Peyer's patch (tissue), 4 donors: ENCODE measurements around the gene PPP1R3C. TPM values are rescaled to one million over a fixed set of nuclear protein-coding genes. Genes with fewer than 3 reads are reported as not detected.

Experiments used
- DNase-seq, 3 donors: peaks; one replicate each; pipeline ENCODE4 v3.0.0-alpha.2; 2017 to 2019
- H3K27ac ChIP-seq, 4 donors: fragments of 200-600 bp; sonication (generic); one replicate each; pipeline ENCODE4 v1.5.1; 2016 to 2019
- H3K27me3 ChIP-seq, 2 donors: fragments of 200-600 bp; sonication (generic); one replicate each; pipeline ENCODE4 v1.5.1; 2019
- H3K36me3 ChIP-seq, 3 donors: fragments of 200-600 bp; sonication (generic); one replicate each; pipeline ENCODE4 v1.5.1; 2016 to 2019
- H3K4me1 ChIP-seq, 4 donors: fragments of 200-600 bp; sonication (generic); one replicate each; pipeline ENCODE4 v1.5.1; 2016 to 2019
- H3K4me3 ChIP-seq, 4 donors: fragments of 200-600 bp; sonication (generic); 1 replicate in 3 of 4; 2 replicates in 1 of 4; pipeline ENCODE4 v1.5.1; 2016 to 2019; ENCODE audit warnings: mild to moderate bottlenecking in 1 of 4
- H3K9me3 ChIP-seq, 4 donors: fragments of 200-600 bp; sonication (generic); one replicate each; pipeline ENCODE4 v1.5.1; 2016 to 2019; ENCODE audit warnings: mild to moderate bottlenecking in 1 of 4
- POLR2A ChIP-seq, 2 donors: fragments of 450-650 bp; IDR thresholded peaks; one replicate each; pipeline ENCODE4 v1.5.1; 2017; ENCODE audit warnings: antibody characterized with exemption in 2 of 2, mild to moderate bottlenecking in 2 of 2, moderate library complexity in 2 of 2
- total RNA-seq, 4 donors: library from RNA; depleted of rRNA; stranded (reverse); fragments of >200 nt; gene quantifications; one replicate each; pipeline ENCODE4 v1.1.0, GENCODE V29; 2016
- TF ChIP-seq, protein P1 (sequence below), 6 experiments: fragments of 450-650 bp in 4 of 6; fragments of 200-600 bp in 2 of 6; sonication (generic) in 1 of 6; IDR thresholded peaks; one replicate each; pipeline ENCODE4 v1.5.1; 2017 to 2019; ENCODE audit warnings: antibody characterized with exemption in 6 of 6, mild to moderate bottlenecking in 3 of 6, moderate library complexity in 1 of 6

PPP1R3C gene
- total RNA-seq, 4 donors from 2014 or later = 1.1 to 4.1 (median 1.6) TPM

DNA sequence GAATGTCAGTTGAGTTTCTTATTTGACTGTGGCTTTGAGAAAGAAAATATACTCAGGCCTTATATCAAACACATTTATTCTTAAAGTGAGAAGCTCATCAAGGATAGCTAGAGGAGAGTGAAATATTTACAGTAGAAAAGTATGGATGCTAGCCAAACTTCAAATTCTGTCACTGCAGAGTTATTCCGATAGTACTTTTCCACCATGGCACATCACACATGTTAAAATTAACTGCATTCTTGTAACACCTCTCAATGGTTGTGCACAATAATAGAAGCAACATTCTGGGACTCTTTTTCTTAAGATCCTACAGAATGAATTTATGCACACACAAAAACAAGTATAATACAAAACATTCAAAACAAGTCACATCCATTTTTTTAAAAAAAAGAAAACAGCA lies 4.5 kb downstream of the PPP1R3C start:
- Histone ChIP-seq H3K4me1 (peaks cover 0 to 8% (median 0%) of the 10 kb centered on the region in 4 donors), H3K27me3 (no peaks in the 10 kb centered on the region), H3K27ac (no peak overlapping the region), H3K36me3 (no peaks in the 10 kb centered on the region), H3K9me3 (no peaks in the 10 kb centered on the region), H3K4me3 (no peak overlapping the region)
- DNase-seq = no peak
- TF ChIP-seq, protein P1, sequence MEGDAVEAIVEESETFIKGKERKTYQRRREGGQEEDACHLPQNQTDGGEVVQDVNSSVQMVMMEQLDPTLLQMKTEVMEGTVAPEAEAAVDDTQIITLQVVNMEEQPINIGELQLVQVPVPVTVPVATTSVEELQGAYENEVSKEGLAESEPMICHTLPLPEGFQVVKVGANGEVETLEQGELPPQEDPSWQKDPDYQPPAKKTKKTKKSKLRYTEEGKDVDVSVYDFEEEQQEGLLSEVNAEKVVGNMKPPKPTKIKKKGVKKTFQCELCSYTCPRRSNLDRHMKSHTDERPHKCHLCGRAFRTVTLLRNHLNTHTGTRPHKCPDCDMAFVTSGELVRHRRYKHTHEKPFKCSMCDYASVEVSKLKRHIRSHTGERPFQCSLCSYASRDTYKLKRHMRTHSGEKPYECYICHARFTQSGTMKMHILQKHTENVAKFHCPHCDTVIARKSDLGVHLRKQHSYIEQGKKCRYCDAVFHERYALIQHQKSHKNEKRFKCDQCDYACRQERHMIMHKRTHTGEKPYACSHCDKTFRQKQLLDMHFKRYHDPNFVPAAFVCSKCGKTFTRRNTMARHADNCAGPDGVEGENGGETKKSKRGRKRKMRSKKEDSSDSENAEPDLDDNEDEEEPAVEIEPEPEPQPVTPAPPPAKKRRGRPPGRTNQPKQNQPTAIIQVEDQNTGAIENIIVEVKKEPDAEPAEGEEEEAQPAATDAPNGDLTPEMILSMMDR (IDR thresholded peaks at IDR 0.05) = no peak
- no peak for TF ChIP-seq POLR2A (IDR thresholded peaks at IDR 0.05)

DNA sequence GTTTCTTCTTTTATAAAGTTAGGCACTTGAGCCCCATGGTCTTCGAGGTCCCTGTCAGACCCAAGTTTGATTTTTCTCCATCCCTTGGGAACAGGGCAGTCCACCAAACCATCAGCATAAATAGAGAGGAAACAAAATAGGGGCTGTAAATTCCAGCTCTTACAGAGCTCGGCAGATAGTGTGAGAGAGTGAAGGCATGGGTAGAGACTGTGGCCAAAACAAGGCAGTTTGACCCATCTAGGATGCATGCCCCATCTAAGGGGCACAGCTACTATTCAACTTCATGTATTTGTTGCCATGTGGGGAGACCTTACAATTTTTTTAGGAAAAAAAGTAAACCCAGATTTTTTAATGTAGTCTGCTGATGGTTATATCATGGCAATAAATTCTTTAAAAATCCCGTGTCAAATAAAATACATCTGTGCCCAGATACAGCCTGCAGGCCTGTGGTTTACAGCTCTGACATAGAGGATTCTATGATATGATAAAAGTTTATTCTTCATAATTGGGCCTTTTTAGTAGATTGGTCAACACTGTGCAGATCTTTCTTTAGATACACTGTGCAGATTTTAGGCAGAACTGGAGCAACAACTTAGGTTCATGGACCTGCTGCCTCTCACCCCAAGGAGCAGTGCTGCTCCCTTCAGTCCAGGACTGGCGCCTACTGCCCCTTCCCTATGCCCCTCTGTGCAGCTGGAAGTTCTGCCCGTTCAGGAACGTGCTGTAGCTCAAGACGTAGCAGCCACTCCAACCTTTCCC lies 5.3 kb downstream of the PPP1R3C start:
- Histone ChIP-seq H3K4me1 (no peaks in the 10 kb centered on the region), H3K27ac (no peak overlapping the region)

DNA sequence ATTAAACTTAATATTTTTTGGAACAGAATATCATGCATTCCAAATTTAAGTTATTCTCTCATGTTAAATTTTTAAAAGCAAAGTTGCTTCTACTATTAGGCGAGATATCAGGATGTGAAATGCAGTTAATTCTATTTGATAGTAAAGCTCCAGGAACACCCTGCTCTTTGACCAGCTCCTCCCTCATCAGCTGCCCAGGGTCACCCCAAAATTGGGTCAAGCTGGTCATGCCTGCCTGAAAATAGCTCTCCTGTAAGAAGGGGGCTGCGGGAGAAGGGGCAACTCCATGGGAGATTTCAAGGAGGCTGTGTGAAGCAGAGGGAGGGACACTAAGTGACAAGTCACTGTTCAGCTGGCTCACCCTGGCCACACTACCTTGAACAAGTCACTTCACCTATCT lies 5.9 kb downstream of the PPP1R3C start:
- Histone ChIP-seq H3K9me3 (no peaks in the 10 kb centered on the region), H3K4me1 (no peaks in the 10 kb centered on the region), H3K4me3 (no peak overlapping the region), H3K36me3 (no peaks in the 10 kb centered on the region), H3K27me3 (no peaks in the 10 kb centered on the region), H3K27ac (no peak overlapping the region)
- no peak for TF ChIP-seq POLR2A (IDR thresholded peaks at IDR 0.05)
- TF ChIP-seq, protein P1 (IDR thresholded peaks at IDR 0.05) = no peak
- DNase-seq = no peak

More for the DNA sequence above, 5.3 kb downstream of the PPP1R3C start:
- no peaks in the 10 kb centered on the region for H3K27me3 ChIP-seq
- no peaks in the 10 kb centered on the region for H3K36me3 ChIP-seq
- TF ChIP-seq, protein P1 (IDR thresholded peaks at IDR 0.05) = no peak
- TF ChIP-seq POLR2A (IDR thresholded peaks at IDR 0.05) = no peak
- no peak overlapping the region for H3K4me3 ChIP-seq
- no peak for DNase-seq
- H3K9me3 ChIP-seq = no peaks in the 10 kb centered on the region

DNA sequence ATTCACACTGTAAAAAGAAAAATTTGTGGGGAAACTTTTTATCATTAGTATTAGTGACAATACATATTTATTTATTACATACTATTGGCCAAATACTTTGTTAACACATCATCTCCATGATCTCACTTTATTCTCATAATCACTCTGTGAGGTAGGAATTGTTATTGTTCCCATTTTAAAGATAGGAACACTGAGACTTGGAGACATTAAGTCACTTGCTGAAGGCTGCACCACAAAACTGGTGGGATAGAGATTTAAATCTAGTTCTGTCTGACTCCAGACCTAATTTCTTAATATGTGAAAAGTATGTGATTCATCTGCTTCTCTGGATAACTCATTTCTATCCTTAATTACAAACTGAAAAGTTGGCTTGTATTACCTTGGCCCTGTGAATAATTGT lies 8.2 kb downstream of the PPP1R3C start:
- no peaks in the 10 kb centered on the region for H3K4me1 ChIP-seq
- no peak for DNase-seq
- no peak overlapping the region for H3K4me3 ChIP-seq
- H3K9me3 ChIP-seq = no peaks in the 10 kb centered on the region
- H3K27me3 ChIP-seq = no peaks in the 10 kb centered on the region
- no peak for TF ChIP-seq POLR2A (IDR thresholded peaks at IDR 0.05)
- TF ChIP-seq, protein P1 (IDR thresholded peaks at IDR 0.05) = no peak
- no peaks in the 10 kb centered on the region for H3K36me3 ChIP-seq
- H3K27ac ChIP-seq = no peak overlapping the region

DNA sequence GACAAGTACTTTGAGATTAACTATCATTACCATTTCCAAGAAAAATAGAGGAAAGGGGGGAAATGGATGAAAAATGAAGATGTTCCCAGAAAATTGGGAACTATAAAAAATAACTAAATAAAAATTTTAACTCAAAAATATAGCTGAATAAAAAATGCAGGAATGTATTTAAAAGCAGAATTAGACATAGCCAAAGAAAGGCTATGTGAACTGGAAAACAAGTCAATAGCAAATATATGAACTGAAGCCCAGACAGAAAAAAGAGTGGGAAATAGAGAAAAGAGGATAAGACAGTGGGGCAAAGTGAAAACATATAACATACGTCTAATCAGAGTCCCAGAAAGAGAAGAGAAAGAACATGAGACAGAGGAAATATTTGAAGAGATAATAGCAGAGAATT lies 10.3 kb downstream of the PPP1R3C start:
- DNase-seq = no peak
- Histone ChIP-seq H3K4me1 (no peaks in the 10 kb centered on the region), H3K4me3 (no peak overlapping the region), H3K27ac (no peak overlapping the region), H3K36me3 (no peaks in the 10 kb centered on the region), H3K27me3 (no peaks in the 10 kb centered on the region), H3K9me3 (no peaks in the 10 kb centered on the region)
- TF ChIP-seq, protein P1 (IDR thresholded peaks at IDR 0.05) = no peak
- TF ChIP-seq POLR2A (IDR thresholded peaks at IDR 0.05) = no peak
